GM19238 (cell line): ENCODE data around the gene SAXO1.
"Not testable (repeated sequence)": the region's sequence is repeated elsewhere in the genome, so short reads cannot be mapped to it uniquely, and the experiment has no call there.

Source experiments
- DNase-seq: peaks from one replicate; pipeline ENCODE4 v3.0.0; 2011; ENCODE audit warnings: low spot score; ENCODE audit not compliant: insufficient read length

The SAXO1 gene

GRCh38 chr9:19033015-19033414 is at the start of gene SAXO1:
TSS of gene SAXO1 (minus strand) at chr9:19033209. CDS start at chr9:19032908, 301 bp downstream.
- no peak for DNase-seq

- DNase-seq: no peak
Measured at GRCh38 chr9:19074836-19075235, 41.8 kb upstream of the SAXO1 start.

- no peak for DNase-seq
Measured at GRCh38 chr9:19074229-19074628, 41.2 kb upstream of the SAXO1 start.

GRCh38 chr9:19057033-19057432 is 24.0 kb upstream of the SAXO1 start:
- no peak for DNase-seq

- no peak for DNase-seq
Measured at GRCh38 chr9:19050637-19051591, 17.9 kb upstream of the SAXO1 start.

- DNase-seq: no peak
Measured at GRCh38 chr9:19049917-19050636, 17.1 kb upstream of the SAXO1 start.

GRCh38 chr9:19048966-19049916 is 16.2 kb upstream of the SAXO1 start, which contains the start of gene RRAGA:
TSS of gene RRAGA (plus strand) at chr9:19049427. CDS start at chr9:19049660, 233 bp downstream.
- DNase-seq: peak; percentile 88

GRCh38 chr9:19036611-19037010 is 3.6 kb upstream of the SAXO1 start:
- DNase-seq: no peak

GRCh38 chr9:19032406-19032805 is 603 bp downstream of the SAXO1 start:
- no peak for DNase-seq

GRCh38 chr9:19030899-19031298 is 2.1 kb downstream of the SAXO1 start:
- DNase-seq: no peak

GRCh38 chr9:19028835-19029451 is 4.1 kb downstream of the SAXO1 start:
- DNase-seq: peak; percentile 52

- DNase-seq: no peak
Measured at GRCh38 chr9:19027825-19028224, 5.2 kb downstream of the SAXO1 start.

GRCh38 chr9:19026375-19026774 is 6.6 kb downstream of the SAXO1 start:
- DNase-seq: no peak

- no peak for DNase-seq
Measured at GRCh38 chr9:19023078-19023477, 9.9 kb downstream of the SAXO1 start.

GRCh38 chr9:19022206-19022605 is 10.8 kb downstream of the SAXO1 start:
- DNase-seq: no peak

GRCh38 chr9:19021649-19022048 is 11.4 kb downstream of the SAXO1 start:
- not testable (repeated sequence) for DNase-seq

- DNase-seq: no peak
Measured at GRCh38 chr9:19020886-19021455, 12.0 kb downstream of the SAXO1 start.

GRCh38 chr9:19018201-19018600 is 14.8 kb downstream of the SAXO1 start:
- no peak for DNase-seq

GRCh38 chr9:19009391-19009965 is 23.5 kb downstream of the SAXO1 start:
- no peak for DNase-seq

- no peak for DNase-seq
Measured at GRCh38 chr9:19000133-19000532, 32.9 kb downstream of the SAXO1 start.
